Lower leg skin (tissue), 4 donors: ENCODE data around the gene SPTB. TPM values are rescaled to one million over a fixed set of nuclear protein-coding genes. Genes with fewer than 3 reads are reported as not detected.

Source experiments
- DNase-seq, 2 donors: peaks; one replicate each; pipeline ENCODE4 v3.0.0-alpha.2; 2019; ENCODE audit warnings: low spot score in 2 of 2
- H3K4me3 ChIP-seq: fragments of 200-600 bp; sonication (generic); 2 replicates; pipeline ENCODE4 v1.5.1; 2017; ENCODE audit warnings: mild to moderate bottlenecking, low read depth; ENCODE audit not compliant: poor library complexity, severe bottlenecking
- POLR2A ChIP-seq, 2 donors: fragments of 450-650 bp; IDR thresholded peaks; one replicate each; pipeline ENCODE4 v1.6.1; 2016 to 2017; ENCODE audit warnings: antibody characterized with exemption in 2 of 2, mild to moderate bottlenecking in 1 of 2, moderate library complexity in 1 of 2
- WGBS, 2 donors: methylation state at CpG; one replicate each; pipeline ENCODE4 v1.1.5; 2018; 5-methylcytosine and 5-hydroxymethylcytosine counted together
- intact Hi-C: fragments of 100-400 bp; cut with DNase I; formaldehyde crosslinking; loops from one replicate; pipeline ENCODE4 v1.15.0; 2023; ENCODE audit warnings: low total_unique reads
- total RNA-seq, 4 donors: library from RNA; depleted of rRNA; stranded (reverse); fragments of >200 nt; gene quantifications; one replicate each; pipeline ENCODE4 v1.1.0, GENCODE V29; 2016
- TF ChIP-seq, protein P1 (sequence below), 3 donors: fragments of 450-650 bp; IDR thresholded peaks; one replicate each; pipeline ENCODE4 v1.5.1; 2016; ENCODE audit warnings: antibody characterized with exemption in 3 of 3, mild to moderate bottlenecking in 3 of 3, moderate library complexity in 2 of 3

Gene SPTB
- total RNA-seq, 4 donors from 2014 or later, result 0.34 to 1.3 (median 0.92) TPM

DNA sequence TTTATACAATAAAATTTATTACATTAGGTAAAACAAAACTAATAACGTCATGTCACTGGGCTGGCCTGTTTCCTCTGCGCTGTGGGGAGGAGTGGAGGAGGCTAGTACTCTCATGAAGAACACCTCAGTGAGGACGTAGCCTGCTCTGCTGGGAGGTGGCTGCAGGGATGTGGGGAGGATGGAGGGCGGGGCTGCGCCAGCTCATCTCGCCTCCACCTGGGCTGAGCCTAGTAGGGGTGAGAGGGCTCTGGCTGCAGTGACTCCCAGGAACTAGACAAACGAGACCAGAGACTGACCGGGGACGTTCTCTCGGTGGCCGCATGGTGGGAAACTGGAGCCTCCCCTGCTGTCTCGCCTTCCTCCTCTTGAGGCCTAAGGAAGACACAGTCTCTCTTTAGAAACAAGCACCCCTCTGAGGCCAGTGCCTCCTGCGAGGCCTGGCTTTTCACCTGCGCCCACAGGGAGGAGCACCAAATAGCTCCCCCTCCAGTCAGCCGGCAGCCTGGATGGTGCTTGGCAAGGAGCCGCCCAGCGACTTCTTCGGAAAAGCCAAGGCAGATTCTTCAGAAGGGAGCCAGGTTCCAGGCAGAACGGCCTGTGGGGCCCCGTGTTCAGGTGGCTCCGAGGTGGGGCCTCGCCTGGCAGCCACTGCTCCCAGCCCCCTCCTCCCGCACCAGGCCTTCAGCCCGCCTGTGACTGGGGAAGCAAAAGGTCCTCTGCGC lies 113.1 kb downstream of the SPTB start:
- DNase-seq, result peak in 1 of 2 donors; percentile 83
- intact Hi-C loops, result loop anchor here (5.0 kb wide), 1 partner anchor 94 kb away; no protein-coding TSS in a partner anchor
- WGBS, 2 donors, result 61 to 68% methylated on average over 25 of the region's 25 CpGs
- TF ChIP-seq, protein P1, sequence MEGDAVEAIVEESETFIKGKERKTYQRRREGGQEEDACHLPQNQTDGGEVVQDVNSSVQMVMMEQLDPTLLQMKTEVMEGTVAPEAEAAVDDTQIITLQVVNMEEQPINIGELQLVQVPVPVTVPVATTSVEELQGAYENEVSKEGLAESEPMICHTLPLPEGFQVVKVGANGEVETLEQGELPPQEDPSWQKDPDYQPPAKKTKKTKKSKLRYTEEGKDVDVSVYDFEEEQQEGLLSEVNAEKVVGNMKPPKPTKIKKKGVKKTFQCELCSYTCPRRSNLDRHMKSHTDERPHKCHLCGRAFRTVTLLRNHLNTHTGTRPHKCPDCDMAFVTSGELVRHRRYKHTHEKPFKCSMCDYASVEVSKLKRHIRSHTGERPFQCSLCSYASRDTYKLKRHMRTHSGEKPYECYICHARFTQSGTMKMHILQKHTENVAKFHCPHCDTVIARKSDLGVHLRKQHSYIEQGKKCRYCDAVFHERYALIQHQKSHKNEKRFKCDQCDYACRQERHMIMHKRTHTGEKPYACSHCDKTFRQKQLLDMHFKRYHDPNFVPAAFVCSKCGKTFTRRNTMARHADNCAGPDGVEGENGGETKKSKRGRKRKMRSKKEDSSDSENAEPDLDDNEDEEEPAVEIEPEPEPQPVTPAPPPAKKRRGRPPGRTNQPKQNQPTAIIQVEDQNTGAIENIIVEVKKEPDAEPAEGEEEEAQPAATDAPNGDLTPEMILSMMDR (IDR thresholded peaks at IDR 0.05), result no peak
- TF ChIP-seq POLR2A (IDR thresholded peaks at IDR 0.05), result no peak
- H3K4me3 ChIP-seq, result no peak overlapping the region

DNA sequence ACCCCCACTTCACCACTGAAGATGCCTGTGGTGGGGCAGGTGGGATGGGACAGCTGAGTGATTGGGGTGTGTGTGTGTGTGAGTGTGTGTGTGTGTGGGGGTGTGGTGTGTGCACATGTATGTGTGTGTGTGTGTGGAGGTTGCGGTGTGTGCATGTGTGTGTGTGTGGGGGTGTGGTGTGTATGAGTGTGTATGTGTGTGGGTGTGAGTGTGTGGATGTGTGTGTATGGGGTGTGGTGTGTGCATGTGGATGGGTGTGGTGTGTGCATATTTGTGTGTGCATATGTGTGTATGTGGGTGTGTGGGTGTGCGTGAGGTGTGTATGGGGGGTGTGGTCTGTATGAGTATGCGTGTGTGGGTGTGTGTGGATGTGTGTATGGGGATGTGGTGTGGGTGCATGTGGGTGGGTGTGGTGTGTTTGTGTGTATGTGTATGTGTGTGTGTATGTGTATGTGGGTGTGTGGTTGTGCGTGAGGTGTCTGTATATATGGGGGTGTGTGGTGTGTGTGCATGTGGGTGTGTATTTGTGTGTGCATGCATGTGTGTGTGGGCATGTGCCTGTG lies 113.9 kb downstream of the SPTB start:
- DNase-seq, result no peak
- TF ChIP-seq POLR2A (IDR thresholded peaks at IDR 0.05), result no peak
- TF ChIP-seq, protein P1 (IDR thresholded peaks at IDR 0.05), result no peak
- H3K4me3 ChIP-seq, result no peak overlapping the region
- 85 to 88% methylated on average over 4 of the region's 4 CpGs for WGBS, 2 donors
- intact Hi-C loops, result loop anchor here (5.0 kb wide), 1 partner anchor 94 kb away; no protein-coding TSS in a partner anchor

DNA sequence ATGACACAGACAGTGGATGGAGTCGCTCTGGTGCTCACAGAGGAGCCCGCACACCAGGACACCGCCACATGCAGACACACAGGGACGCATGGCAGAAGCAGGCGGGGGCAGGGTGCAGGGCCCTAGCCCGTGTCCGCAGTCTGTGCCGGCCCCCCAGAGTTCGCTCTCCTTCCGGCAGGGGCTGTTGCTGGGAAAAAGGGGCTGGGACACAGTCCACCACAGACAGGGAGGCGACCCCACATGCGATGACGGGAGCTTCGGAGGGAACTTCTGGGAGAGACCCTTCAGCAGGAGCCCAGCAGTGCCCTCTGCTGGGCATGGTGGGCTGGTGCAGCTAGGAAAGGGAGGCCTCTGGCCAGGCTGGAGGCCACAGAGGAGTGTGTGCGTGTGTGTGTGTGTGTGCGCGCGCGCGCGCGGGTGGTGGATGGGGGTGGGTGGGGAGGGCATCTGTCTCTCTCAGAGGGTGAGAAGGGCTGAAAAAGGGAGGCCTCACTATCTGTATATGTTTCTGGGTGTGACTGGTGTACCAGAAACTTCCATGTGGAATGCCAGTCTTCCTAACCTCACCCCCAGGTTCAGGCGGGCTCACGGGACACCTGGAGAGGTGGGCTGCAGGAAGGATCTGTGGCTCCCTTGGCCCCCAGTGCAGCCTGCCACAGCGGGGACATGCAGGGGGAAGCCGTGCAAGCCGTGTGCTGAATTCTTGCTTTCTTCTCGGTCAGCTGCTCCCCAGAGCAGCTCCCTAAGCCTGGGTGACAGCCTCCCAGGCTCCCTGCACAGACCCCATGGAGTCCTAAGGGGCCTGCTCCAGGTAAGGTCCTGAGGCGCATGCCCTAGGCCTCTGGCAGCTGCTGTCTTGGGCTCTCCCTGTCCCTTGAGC lies 114.8 kb downstream of the SPTB start:
- no peak overlapping the region for H3K4me3 ChIP-seq
- peak in 1 of 2 donors; percentile 93 for DNase-seq
- TF ChIP-seq POLR2A (IDR thresholded peaks at IDR 0.05), result no peak
- TF ChIP-seq, protein P1 (IDR thresholded peaks at IDR 0.05), result peak in 1 of 3 donors; percentile 82
- 29 to 32% methylated on average over 25 to 29 of the region's 29 CpGs for WGBS, 2 donors
- intact Hi-C loops, result loop anchor here (5.0 kb wide), 1 partner anchor 93 kb away; no protein-coding TSS in a partner anchor

DNA sequence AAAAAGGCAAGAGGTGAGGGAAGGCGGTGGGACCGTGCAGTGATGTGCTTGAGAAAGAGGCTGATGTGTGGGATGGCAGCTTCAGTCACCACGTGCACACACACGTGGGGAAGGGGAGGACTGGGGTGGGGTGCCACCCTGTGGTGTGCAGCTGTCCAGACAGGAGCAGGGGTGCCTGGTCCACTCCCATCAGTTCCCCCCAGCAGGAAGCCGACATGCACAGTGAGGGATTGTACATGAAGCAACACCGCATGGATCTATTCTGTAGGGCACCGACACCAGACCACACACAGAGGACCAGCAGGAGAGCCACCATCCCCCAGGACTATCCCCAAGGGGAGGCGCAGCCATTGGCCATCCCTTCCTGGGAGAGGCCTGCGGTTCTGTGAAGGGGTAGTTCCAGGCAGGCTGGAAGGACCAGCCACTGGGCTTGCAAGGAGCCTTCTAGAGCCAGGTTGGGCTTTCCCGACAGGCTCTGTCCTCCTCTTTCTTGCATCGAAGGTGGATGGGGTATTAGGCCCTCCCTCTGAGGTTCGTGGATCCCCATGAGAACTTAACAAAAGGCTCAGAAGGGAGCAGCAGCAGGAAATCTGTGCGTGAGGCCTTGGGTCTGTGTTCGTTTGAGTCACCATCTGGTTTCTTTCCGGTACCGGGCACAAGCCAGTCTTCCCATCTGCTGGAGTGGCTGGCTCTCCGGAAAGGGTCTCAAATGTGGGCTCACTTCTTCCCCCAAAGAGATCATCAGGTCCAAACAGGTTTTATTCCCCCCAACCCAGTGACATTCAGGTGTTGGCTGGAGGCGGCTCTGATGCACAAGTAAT lies 115.7 kb downstream of the SPTB start:
- 61 to 63% methylated on average over 16 to 18 of the region's 18 CpGs for WGBS, 2 donors
- no peak for DNase-seq
- intact Hi-C loops, result no loop called here
- no peak overlapping the region for H3K4me3 ChIP-seq
- TF ChIP-seq, protein P1 (IDR thresholded peaks at IDR 0.05), result no peak
- TF ChIP-seq POLR2A (IDR thresholded peaks at IDR 0.05), result no peak
